SJSA1 (cell line): ENCODE results near the gene CARD11. TPM values are rescaled to one million over a fixed set of nuclear protein-coding genes. Genes with fewer than 3 reads are reported as not detected.

Source experiments
- DNase-seq, 2 experiments: peaks; one replicate each; pipeline ENCODE4 v3.0.0-alpha.2; 2015 to 2020; ENCODE audit warnings: low spot score in 2 of 2, low read depth in 1 of 2
- H3K27ac ChIP-seq: fragments of 250-450 bp; sonication (Bioruptor Pico); 2 replicates; pipeline ENCODE4 v1.5.1; 2020; ENCODE audit warnings: mild to moderate bottlenecking, moderate library complexity
- H3K27me3 ChIP-seq: fragments of 250-450 bp; sonication (Bioruptor Pico); replicated peaks from 2 replicates; pipeline ENCODE4 v1.5.1; 2020; ENCODE audit warnings: mild to moderate bottlenecking, moderate library complexity
- H3K36me3 ChIP-seq: fragments of 250-450 bp; sonication (Bioruptor Pico); 2 replicates; pipeline ENCODE4 v1.5.1; 2020; ENCODE audit warnings: mild to moderate bottlenecking
- H3K4me1 ChIP-seq: fragments of 250-450 bp; sonication (Bioruptor Pico); replicated peaks from 2 replicates; pipeline ENCODE4 v1.6.1; 2021; ENCODE audit warnings: mild to moderate bottlenecking
- H3K4me3 ChIP-seq: fragments of 250-450 bp; sonication (Bioruptor Pico); 2 replicates; pipeline ENCODE4 v1.5.1; 2020; ENCODE audit warnings: mild to moderate bottlenecking
- H3K9me3 ChIP-seq: fragments of 250-450 bp; sonication (Bioruptor Pico); replicated peaks from 2 replicates; pipeline ENCODE4 v1.5.1; 2020; ENCODE audit warnings: mild to moderate bottlenecking
- total RNA-seq: library from RNA; depleted of rRNA; stranded (reverse); fragments of >200 nt; shearing (Covaris generic); gene quantifications from 2 replicates; pipeline ENCODE4 v1.2.3, GENCODE V29; 2014

The CARD11 gene
- total RNA-seq, 1 experiment from 2014 or later, result 0.50 TPM

GRCh38 chr7:2956076-2956475 lies 87.6 kb downstream of the CARD11 start:
- H3K4me1 ChIP-seq, result peaks cover 11% of the 10 kb centered on the region
- no peak overlapping the region for H3K27ac ChIP-seq
- 0 out of 2 replicates have a peak, but pooled peaks cover 2% of the 10 kb centered on the region for H3K9me3 ChIP-seq
- no peak overlapping the region for H3K4me3 ChIP-seq
- no peak for DNase-seq
- H3K36me3 ChIP-seq, result no peaks in the 10 kb centered on the region
- H3K27me3 ChIP-seq, result no peaks in the 10 kb centered on the region

DNA sequence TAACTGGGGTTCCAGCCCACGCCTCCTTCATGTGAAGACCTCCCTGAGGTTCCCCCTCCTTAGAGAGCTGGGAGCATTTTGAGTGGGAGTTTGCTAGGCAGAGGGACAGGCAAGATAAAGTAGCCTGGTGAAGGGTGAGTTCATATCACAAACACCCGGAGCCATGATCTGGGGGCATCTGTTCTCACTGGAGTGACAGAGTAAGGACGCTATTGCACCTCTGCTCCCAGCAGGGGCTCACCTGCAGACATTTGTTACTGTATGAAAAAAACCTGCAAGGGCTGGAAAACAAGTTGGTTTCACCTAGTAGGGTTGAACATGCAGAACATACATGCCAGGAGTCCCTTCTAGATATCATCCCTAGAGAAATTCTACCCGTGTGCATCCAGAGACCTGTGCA lies 88.4 kb downstream of the CARD11 start:
- DNase-seq, result no peak
- Histone ChIP-seq H3K4me1 (peaks cover 11% of the 10 kb centered on the region), H3K36me3 (no peaks in the 10 kb centered on the region), H3K27me3 (no peaks in the 10 kb centered on the region), H3K27ac (no peak overlapping the region), H3K4me3 (no peak overlapping the region), H3K9me3 (no peaks in the 10 kb centered on the region)

DNA sequence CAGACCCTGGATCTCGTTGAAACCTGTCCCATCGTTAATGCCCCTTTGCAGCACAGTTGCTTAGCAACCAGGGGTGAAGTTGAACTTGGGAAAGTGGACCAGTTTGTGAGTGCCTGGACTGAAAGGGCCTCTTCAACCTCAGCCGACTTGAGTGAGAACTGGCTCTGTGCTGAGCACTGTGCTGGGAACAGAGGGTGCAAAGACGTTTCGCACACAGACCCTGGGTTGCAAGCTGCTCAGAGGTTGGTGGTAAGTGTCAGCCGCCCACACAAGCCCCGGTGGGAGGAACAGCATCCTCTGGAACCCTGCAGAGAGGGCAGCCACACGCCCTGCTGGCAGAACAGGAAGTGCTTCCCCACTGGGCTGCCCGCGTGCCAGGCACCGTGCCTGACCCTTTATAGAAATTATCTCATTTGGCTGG lies 89.2 kb downstream of the CARD11 start:
- no peak for DNase-seq
- peaks cover 11% of the 10 kb centered on the region for H3K4me1 ChIP-seq
- H3K27me3 ChIP-seq, result no peaks in the 10 kb centered on the region
- H3K36me3 ChIP-seq, result no peaks in the 10 kb centered on the region
- no peak overlapping the region for H3K4me3 ChIP-seq
- no peak overlapping the region for H3K27ac ChIP-seq
- no peaks in the 10 kb centered on the region for H3K9me3 ChIP-seq

DNA sequence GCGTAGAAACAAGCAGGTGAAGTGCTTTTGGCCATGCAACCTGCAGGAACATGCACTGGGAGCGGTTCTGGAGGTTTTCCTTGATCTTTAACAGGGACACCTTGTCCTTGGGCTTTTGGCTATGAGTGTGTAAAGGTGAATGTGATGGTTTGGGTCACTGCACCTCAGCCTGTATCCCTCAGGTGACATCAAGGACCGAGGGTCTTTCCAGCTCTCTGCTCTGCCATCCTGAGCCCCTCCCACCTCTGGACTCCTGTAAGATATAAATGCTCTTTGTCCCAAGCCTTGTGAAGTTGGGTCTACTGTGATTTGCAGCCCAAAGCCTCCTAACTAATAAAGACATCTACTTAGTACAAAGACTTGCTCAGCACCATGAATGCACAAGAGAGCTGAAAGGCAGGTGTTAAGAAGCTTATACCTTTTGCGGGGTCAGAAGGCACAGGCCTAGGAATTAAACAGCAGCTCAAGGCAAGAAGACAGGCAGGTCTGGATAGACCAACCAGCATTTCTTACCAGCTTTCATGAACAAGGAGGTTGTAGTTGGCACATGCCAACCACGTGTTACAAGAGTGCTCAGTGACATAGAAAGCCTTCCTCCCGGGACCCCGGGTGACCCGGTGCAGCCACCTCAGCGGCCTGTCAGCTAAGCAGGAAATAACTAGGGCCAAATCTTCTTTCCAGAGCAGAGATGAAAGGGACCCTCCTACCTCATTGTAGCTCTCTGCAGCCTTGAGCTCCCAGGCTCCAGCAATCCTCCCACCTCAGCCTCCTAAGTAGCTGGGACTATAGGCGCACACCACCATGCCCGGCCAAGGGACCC lies 89.9 kb downstream of the CARD11 start:
- H3K27me3 ChIP-seq, result no peaks in the 10 kb centered on the region

DNA sequence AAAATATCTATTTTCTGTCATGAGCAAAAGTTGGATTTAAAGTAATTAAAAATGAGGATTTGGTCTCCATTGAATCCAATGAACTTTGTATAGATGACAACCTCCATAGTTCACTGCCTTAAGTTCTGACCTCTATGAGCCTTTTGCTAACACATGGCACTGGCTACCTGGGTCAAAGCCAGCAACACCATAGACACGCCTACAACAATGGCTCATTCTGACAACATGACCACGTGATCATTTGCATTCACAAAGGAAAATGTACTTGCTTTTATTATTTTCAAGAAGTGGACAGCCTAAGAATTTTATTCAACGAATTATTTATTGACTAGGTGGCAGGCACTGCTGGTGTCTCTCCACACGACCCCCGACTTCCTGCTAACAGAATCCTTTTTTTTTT lies 90.6 kb downstream of the CARD11 start:
- DNase-seq, result no peak
- no peaks in the 10 kb centered on the region for H3K27me3 ChIP-seq

More for the DNA sequence above, 89.9 kb downstream of the CARD11 start:
- no peaks in the 10 kb centered on the region for H3K36me3 ChIP-seq
- no peak overlapping the region for H3K4me3 ChIP-seq
- H3K4me1 ChIP-seq, result peaks cover 11% of the 10 kb centered on the region
- no peak for DNase-seq
- no peaks in the 10 kb centered on the region for H3K9me3 ChIP-seq
- H3K27ac ChIP-seq, result no peak overlapping the region

GRCh38 chr7:2952316-2952715 lies 91.4 kb downstream of the CARD11 start:
- Histone ChIP-seq H3K27me3 (peaks cover 1% of the 10 kb centered on the region; the same call in 1 of the 2 replicates), H3K27ac (no peak overlapping the region), H3K4me1 (peaks cover 11% of the 10 kb centered on the region), H3K9me3 (no peaks in the 10 kb centered on the region), H3K4me3 (no peak overlapping the region), H3K36me3 (no peaks in the 10 kb centered on the region)
- DNase-seq, result no peak

More for the DNA sequence above, 90.6 kb downstream of the CARD11 start:
- Histone ChIP-seq H3K27ac (no peak overlapping the region), H3K4me3 (no peak overlapping the region), H3K36me3 (no peaks in the 10 kb centered on the region), H3K4me1 (peaks cover 11% of the 10 kb centered on the region), H3K9me3 (no peaks in the 10 kb centered on the region)

DNA sequence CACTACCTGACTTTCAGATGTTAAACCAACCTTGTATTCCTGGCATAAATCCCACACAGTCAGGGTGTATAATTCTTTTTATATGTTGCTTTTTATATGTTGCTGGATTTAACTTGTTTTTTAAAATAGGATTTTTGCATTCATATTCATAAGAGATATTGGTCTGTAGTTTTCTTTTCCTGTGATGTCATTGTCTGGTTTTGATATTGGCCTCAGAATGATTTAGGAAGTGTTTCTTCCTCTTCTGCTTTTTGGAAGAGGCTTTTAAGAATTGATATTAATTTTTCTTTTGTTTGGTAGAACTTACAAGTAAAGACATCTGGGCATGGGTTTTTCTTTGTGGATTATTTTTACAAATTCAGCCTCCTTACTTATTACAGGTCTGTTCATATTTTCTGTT lies 93.1 kb downstream of the CARD11 start:
- DNase-seq, result no peak
- H3K36me3 ChIP-seq, result no peaks in the 10 kb centered on the region
- no peaks in the 10 kb centered on the region for H3K4me1 ChIP-seq
- peaks cover 8% of the 10 kb centered on the region; the same call in 1 of the 2 replicates for H3K27me3 ChIP-seq
- H3K27ac ChIP-seq, result no peak overlapping the region
- no peaks in the 10 kb centered on the region for H3K9me3 ChIP-seq
- no peak overlapping the region for H3K4me3 ChIP-seq

DNA sequence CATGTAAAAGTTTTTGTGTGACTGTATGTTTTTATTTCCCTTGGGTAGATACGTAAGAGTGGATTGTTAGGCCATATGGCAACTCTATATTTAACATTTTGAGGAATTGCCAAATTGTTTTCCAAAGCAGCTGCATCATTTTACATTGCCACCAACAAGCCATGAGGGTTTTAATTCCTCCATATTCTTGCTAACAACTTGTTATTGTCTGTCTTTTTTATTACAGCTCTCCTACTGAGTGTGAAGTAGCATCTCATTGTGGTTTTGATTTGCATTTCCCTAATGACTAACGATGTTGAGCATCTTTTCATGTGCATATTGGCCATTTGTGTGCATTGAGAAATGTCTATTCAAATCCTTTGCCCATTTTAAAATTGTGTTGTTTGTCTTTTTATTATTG lies 94.9 kb downstream of the CARD11 start:
- no peaks in the 10 kb centered on the region for H3K36me3 ChIP-seq
- no peak overlapping the region for H3K27ac ChIP-seq
- peaks cover 8% of the 10 kb centered on the region; the same call in 1 of the 2 replicates for H3K27me3 ChIP-seq
- no peaks in the 10 kb centered on the region for H3K9me3 ChIP-seq
- no peak overlapping the region for H3K4me3 ChIP-seq
- DNase-seq, result no peak
- no peaks in the 10 kb centered on the region for H3K4me1 ChIP-seq

GRCh38 chr7:2947058-2947780 lies 96.4 kb downstream of the CARD11 start:
- Histone ChIP-seq H3K9me3 (no peaks in the 10 kb centered on the region), H3K4me3 (no peak overlapping the region), H3K27me3 (peaks cover 8% of the 10 kb centered on the region; the same call in 1 of the 2 replicates), H3K27ac (no peak overlapping the region), H3K36me3 (no peaks in the 10 kb centered on the region), H3K4me1 (no peaks in the 10 kb centered on the region)
- no peak for DNase-seq

GRCh38 chr7:2945171-2945570 lies 98.5 kb downstream of the CARD11 start:
- no peak overlapping the region for H3K27ac ChIP-seq
- H3K4me1 ChIP-seq, result no peaks in the 10 kb centered on the region
- no peaks in the 10 kb centered on the region for H3K9me3 ChIP-seq
- H3K36me3 ChIP-seq, result no peaks in the 10 kb centered on the region
- DNase-seq, result no peak
- peaks cover 15% of the 10 kb centered on the region for H3K27me3 ChIP-seq
- H3K4me3 ChIP-seq, result no peak overlapping the region

DNA sequence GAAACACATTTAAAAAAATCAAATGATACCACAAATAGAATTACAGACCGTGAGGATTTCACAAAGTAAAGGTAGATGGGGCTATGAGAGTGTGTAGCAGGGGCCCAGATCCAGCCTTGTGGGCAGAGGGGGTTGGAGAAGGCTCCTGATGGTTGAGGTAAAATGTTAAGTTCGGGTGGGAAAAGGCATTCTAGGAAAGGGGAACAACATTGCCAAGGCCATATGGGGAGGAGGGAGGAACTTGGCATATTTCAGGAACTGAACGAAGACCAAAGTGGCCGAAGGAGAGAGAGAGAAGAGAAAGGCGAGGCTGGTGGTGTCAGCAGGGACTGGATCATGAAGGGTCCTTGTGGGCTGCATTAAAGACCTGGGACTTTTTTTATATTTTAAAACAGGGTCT lies 98.9 kb downstream of the CARD11 start:
- no peak overlapping the region for H3K4me3 ChIP-seq
- no peaks in the 10 kb centered on the region for H3K9me3 ChIP-seq
- no peaks in the 10 kb centered on the region for H3K36me3 ChIP-seq
- DNase-seq, result no peak
- peaks cover 15% of the 10 kb centered on the region for H3K27me3 ChIP-seq
- no peak overlapping the region for H3K27ac ChIP-seq
- H3K4me1 ChIP-seq, result no peaks in the 10 kb centered on the region

DNA sequence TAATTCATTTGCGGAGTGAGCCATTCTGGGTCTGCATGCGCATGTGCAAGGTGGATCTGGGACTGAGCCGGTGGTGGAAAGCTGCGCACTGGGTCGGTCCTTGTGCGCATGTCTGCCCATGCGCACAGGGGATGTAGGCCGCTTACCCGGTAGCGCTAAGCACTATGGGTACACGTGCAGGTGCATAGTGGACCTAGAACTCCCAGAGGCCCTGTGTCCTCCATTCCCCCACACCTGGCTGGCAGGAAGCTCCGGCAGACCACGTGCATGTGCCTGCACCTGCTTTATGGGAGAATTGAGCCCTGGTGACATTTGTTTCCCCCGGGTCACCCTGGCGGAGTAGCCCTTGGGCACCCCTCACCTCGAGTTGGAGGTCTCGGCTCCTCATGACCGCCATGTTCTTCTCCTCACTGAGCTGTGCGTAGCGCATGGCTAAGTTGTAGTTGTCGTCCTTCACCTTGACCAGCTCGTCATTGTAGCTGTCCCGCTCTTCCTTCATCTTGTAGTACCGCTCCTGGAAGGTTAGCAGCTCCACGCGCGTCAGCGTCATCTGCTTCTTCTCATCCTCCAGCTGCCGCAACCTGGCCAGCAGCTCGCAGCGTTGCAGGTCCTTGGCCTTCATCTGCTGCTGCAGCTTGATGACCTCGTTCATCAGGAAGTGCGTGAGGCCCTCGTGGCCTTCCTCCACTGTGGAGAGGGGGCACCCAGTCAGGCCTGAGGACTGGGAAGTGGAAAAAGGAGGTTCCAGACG lies 99.6 kb downstream of the CARD11 start:
- Histone ChIP-seq H3K36me3 (no peaks in the 10 kb centered on the region), H3K4me1 (no peaks in the 10 kb centered on the region), H3K4me3 (no peak overlapping the region), H3K27ac (no peak overlapping the region), H3K9me3 (no peaks in the 10 kb centered on the region), H3K27me3 (peaks cover 15% of the 10 kb centered on the region)
- no peak for DNase-seq

GRCh38 chr7:2941216-2941859 lies 102.3 kb downstream of the CARD11 start:
- Histone ChIP-seq H3K36me3 (no peaks in the 10 kb centered on the region), H3K4me1 (no peaks in the 10 kb centered on the region)
- DNase-seq, result no peak

More at GRCh38 chr7:2941216-2941859, 102.3 kb downstream of the CARD11 start:
- H3K4me3 ChIP-seq, result no peak overlapping the region
- no peak overlapping the region for H3K27ac ChIP-seq
- H3K27me3 ChIP-seq, result peaks cover 7% of the 10 kb centered on the region
- no peaks in the 10 kb centered on the region for H3K9me3 ChIP-seq
